Measurements from ENCODE around the gene ARRB2. TPM values are rescaled to one million over a fixed set of nuclear protein-coding genes. Genes with fewer than 3 reads are reported as not detected.

The ARRB2 gene
- total RNA-seq, 1 experiment from 2014 or later, result 82.2 TPM

DNA sequence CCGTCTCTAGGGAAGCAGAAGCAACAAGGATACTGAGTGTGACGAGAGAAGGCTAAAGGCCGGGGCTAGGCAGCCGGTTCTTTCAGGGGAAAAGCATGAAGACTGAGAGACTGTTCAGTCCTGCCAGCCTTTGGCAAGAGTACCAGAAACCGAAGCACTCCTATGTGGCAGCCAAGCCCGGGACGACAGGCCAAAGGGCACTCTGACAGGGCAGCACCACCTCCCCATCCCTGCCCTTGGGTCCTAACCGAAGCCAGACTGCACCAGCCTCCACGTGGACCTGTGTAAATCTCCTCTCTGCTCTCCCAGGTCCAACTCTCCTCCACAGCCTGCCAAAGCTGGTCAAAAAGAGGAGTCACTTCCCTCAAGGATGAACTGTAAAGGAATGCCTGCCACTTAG lies 45.4 kb upstream of the ARRB2 start:
- CTCF ChIA-PET, result no interaction called here
- Histone ChIP-seq H3K36me3 (ENCODE audit: insufficient read depth, low read length, poor library complexity, severe bottlenecking) (no peaks in the 10 kb centered on the region), H3K4me1 (ENCODE audit: insufficient read depth, low read length, poor library complexity, severe bottlenecking) (no peaks in the 10 kb centered on the region), H3K4me3 (ENCODE audit: low read depth, low read length, poor library complexity, severe bottlenecking) (no peak overlapping the region), H3K9me3 (ENCODE audit: low read depth, low read length, poor library complexity, severe bottlenecking) (no peaks in the 10 kb centered on the region), H3K27me3 (replicated peaks; ENCODE audit: insufficient read depth, low read depth, low read length, poor library complexity) (no peaks in the 10 kb centered on the region), H3K27ac (ENCODE audit: low read depth, low read length, poor library complexity, severe bottlenecking) (no peak overlapping the region)
- BruUV-seq (replicated peaks), result no TSS peak
- TF ChIP-seq, protein P1, sequence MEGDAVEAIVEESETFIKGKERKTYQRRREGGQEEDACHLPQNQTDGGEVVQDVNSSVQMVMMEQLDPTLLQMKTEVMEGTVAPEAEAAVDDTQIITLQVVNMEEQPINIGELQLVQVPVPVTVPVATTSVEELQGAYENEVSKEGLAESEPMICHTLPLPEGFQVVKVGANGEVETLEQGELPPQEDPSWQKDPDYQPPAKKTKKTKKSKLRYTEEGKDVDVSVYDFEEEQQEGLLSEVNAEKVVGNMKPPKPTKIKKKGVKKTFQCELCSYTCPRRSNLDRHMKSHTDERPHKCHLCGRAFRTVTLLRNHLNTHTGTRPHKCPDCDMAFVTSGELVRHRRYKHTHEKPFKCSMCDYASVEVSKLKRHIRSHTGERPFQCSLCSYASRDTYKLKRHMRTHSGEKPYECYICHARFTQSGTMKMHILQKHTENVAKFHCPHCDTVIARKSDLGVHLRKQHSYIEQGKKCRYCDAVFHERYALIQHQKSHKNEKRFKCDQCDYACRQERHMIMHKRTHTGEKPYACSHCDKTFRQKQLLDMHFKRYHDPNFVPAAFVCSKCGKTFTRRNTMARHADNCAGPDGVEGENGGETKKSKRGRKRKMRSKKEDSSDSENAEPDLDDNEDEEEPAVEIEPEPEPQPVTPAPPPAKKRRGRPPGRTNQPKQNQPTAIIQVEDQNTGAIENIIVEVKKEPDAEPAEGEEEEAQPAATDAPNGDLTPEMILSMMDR (conservative IDR thresholded peaks at IDR 0.05; ENCODE audit: low read depth, low read length), result no peak
- TF ChIP-seq EZH2 (IDR thresholded peaks at IDR 0.05; ENCODE audit: borderline replicate concordance, low read depth, low read length, poor library complexity, severe bottlenecking), result no peak
- intact Hi-C loops (cut with micrococcal nuclease; ENCODE audit: unreplicated experiment), result no loop called here
- POLR2A ChIA-PET (ENCODE audit: low non-redundant PET), result no interaction called here
- DNase-seq (ENCODE audit: low spot score), result no peak

DNA sequence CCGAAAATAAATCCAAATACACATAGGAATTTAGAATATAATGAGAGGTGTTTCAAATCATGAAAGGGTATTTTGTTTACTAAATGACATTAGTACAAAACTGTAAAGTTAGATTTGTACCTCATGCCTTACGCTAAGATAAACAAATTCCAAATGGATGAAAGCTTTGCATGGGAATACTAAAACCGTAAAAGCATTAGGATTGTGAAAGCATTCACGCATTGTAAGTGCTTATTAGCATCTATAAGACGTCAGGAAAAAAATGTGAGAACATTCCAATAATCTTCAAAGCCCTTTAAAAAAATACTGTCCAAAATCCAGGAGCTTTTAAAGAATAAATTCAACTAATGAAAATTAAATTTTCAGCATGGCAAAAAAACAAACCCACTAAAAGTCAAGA lies 44.1 kb upstream of the ARRB2 start:
- DNase-seq (ENCODE audit: low spot score), result no peak
- intact Hi-C loops (cut with micrococcal nuclease; ENCODE audit: unreplicated experiment), result no loop called here
- ChIA-PET POLR2A (ENCODE audit: low non-redundant PET) (no interaction called here), CTCF (no interaction called here)
- Histone ChIP-seq H3K4me3 (ENCODE audit: low read depth, low read length, poor library complexity, severe bottlenecking) (no peak overlapping the region), H3K9me3 (ENCODE audit: low read depth, low read length, poor library complexity, severe bottlenecking) (no peaks in the 10 kb centered on the region), H3K36me3 (ENCODE audit: insufficient read depth, low read length, poor library complexity, severe bottlenecking) (peaks cover 7% of the 10 kb centered on the region), H3K27me3 (replicated peaks; ENCODE audit: insufficient read depth, low read depth, low read length, poor library complexity) (no peaks in the 10 kb centered on the region), H3K27ac (ENCODE audit: low read depth, low read length, poor library complexity, severe bottlenecking) (no peak overlapping the region), H3K4me1 (ENCODE audit: insufficient read depth, low read length, poor library complexity, severe bottlenecking) (no peaks in the 10 kb centered on the region)
- TF ChIP-seq, protein P1 (conservative IDR thresholded peaks at IDR 0.05; ENCODE audit: low read depth, low read length), result no peak
- no peak for TF ChIP-seq EZH2 (IDR thresholded peaks at IDR 0.05; ENCODE audit: borderline replicate concordance, low read depth, low read length, poor library complexity, severe bottlenecking)
- BruUV-seq (replicated peaks), result no TSS peak

DNA sequence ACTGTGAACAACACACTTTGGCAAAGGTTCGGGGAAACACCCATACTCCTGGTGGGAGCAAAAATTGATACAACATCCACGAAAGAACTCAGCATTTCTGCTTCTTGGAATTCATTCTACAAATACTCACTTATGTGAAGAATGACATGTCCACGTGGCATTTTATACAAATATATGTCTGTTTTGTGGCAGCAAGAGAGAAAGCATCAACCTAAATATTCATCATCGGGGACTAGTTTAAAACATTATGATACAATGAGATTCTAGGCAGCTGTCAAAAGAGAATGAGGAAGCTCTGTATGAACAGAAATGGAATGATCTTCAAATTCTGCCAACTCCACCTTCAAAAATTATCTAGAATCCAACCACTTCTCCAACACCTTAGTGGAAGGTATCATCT lies 43.3 kb upstream of the ARRB2 start:
- intact Hi-C loops (cut with micrococcal nuclease; ENCODE audit: unreplicated experiment), result no loop called here
- H3K36me3 ChIP-seq (ENCODE audit: insufficient read depth, low read length, poor library complexity, severe bottlenecking), result peaks cover 15% of the 10 kb centered on the region
- BruUV-seq (replicated peaks), result no TSS peak
- H3K4me3 ChIP-seq (ENCODE audit: low read depth, low read length, poor library complexity, severe bottlenecking), result no peak overlapping the region
- no peaks in the 10 kb centered on the region for H3K9me3 ChIP-seq (ENCODE audit: low read depth, low read length, poor library complexity, severe bottlenecking)
- no peaks in the 10 kb centered on the region for H3K4me1 ChIP-seq (ENCODE audit: insufficient read depth, low read length, poor library complexity, severe bottlenecking)
- POLR2A ChIA-PET (ENCODE audit: low non-redundant PET), result interaction anchor here (0.6 kb wide), 2 partner anchors 43 to 136 kb away, joined by 5 to 6 read pairs; partner anchors contain the start of gene ARRB2
- H3K27ac ChIP-seq (ENCODE audit: low read depth, low read length, poor library complexity, severe bottlenecking), result no peak overlapping the region
- CTCF ChIA-PET, result interaction anchor here (0.7 kb wide), 1 partner anchor 100 kb away, joined by 3 read pairs; no protein-coding TSS in a partner anchor
- DNase-seq (ENCODE audit: low spot score), result no peak
- no peak for TF ChIP-seq EZH2 (IDR thresholded peaks at IDR 0.05; ENCODE audit: borderline replicate concordance, low read depth, low read length, poor library complexity, severe bottlenecking)
- TF ChIP-seq, protein P1 (conservative IDR thresholded peaks at IDR 0.05; ENCODE audit: low read depth, low read length), result no peak
- H3K27me3 ChIP-seq (replicated peaks; ENCODE audit: insufficient read depth, low read depth, low read length, poor library complexity), result no peaks in the 10 kb centered on the region

Data from A673 (cell line).